Hematopoietic multipotent progenitor cell treated with erythropoietin and hydrocortisone succinate and interleukin-3 and kit ligand, for 15 days (in vitro differentiated cells): ENCODE measurements around the gene UBAP2L.
A peak's percentile ranks its signal among the peaks of the same experiment; 100 is the strongest.

Experiments used
- DNase-seq: peaks from one replicate; pipeline ENCODE4 v3.0.0-alpha.2; 2015; ENCODE audit warnings: low spot score

Gene UBAP2L, protein sequence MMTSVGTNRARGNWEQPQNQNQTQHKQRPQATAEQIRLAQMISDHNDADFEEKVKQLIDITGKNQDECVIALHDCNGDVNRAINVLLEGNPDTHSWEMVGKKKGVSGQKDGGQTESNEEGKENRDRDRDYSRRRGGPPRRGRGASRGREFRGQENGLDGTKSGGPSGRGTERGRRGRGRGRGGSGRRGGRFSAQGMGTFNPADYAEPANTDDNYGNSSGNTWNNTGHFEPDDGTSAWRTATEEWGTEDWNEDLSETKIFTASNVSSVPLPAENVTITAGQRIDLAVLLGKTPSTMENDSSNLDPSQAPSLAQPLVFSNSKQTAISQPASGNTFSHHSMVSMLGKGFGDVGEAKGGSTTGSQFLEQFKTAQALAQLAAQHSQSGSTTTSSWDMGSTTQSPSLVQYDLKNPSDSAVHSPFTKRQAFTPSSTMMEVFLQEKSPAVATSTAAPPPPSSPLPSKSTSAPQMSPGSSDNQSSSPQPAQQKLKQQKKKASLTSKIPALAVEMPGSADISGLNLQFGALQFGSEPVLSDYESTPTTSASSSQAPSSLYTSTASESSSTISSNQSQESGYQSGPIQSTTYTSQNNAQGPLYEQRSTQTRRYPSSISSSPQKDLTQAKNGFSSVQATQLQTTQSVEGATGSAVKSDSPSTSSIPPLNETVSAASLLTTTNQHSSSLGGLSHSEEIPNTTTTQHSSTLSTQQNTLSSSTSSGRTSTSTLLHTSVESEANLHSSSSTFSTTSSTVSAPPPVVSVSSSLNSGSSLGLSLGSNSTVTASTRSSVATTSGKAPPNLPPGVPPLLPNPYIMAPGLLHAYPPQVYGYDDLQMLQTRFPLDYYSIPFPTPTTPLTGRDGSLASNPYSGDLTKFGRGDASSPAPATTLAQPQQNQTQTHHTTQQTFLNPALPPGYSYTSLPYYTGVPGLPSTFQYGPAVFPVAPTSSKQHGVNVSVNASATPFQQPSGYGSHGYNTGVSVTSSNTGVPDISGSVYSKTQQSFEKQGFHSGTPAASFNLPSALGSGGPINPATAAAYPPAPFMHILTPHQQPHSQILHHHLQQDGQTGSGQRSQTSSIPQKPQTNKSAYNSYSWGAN

DNA sequence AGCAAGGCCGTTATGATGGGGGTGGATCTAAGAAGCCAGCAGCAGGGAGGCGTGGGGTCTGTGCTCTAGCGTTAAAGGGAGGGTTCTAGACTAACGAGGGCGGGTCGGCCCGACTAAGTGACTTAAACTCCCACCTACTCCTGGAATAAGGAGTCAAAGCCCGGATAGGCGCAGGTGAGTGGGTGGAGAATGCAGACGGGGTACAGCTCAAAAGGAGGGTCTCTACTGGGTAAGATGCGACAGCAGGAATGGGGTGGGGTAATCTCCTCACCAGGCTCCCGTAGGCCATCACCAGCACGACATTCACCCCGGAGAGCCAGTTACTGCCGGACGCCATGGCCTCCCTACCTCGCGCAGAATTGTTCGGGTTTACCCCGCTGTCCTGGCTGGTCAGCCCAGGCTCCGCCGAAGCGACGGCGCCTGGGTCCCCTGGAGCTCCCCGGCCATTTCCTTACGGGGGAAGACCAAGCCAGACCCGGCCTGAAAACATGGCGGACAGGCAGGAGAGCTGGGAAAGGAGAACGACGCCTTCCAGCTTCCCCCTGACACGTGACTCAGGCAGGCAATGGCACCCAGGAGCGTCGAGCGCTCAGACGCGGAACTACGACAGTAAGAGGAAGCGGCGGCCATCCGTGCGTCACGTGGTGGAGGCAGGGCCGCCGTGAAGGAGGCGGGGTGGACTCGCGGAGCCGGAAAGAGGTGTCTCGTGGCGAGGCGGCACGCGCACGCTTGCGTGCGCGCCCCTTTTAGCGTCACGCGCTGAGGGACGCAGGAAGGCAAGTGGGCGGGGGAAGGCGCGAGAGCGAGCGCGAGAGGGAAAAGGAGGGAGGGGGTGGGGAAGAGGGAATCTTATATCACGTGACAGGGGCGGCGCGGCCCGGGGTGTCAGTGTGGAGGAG lies at the start of gene UBAP2L:
TSS of gene UBAP2L (plus strand) at position 885 of the 899 bp plus-strand sequence. CDS start 4,169 bp downstream, outside the sequence.
- peak; percentile 99 for DNase-seq

GRCh38 chr1:154171223-154171583 lies 49.6 kb upstream of the UBAP2L start:
- no peak for DNase-seq

GRCh38 chr1:154171880-154172279 lies 48.9 kb upstream of the UBAP2L start:
- no peak for DNase-seq

DNA sequence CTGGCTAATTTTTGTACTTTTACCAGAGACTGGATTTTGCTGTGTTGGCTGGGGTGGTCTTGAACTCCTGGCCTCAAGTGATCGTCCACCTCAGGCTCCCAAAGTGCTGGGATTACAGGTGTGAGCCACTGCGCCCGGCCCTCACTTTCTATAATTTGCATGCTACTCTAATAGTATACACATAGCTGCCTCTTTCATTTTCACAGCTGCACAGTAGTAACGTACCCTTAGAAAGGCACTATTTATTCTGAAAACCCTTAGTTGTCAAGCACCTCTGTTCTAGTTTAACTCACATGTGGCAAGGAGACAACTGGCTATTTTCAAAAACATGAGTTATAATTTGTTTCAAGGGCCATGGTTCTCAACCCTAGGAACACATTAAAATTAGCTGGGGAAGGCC lies 46.1 kb upstream of the UBAP2L start:
- no peak for DNase-seq

GRCh38 chr1:154176337-154176736 lies 44.4 kb upstream of the UBAP2L start:
- DNase-seq: peak; percentile 61

DNA sequence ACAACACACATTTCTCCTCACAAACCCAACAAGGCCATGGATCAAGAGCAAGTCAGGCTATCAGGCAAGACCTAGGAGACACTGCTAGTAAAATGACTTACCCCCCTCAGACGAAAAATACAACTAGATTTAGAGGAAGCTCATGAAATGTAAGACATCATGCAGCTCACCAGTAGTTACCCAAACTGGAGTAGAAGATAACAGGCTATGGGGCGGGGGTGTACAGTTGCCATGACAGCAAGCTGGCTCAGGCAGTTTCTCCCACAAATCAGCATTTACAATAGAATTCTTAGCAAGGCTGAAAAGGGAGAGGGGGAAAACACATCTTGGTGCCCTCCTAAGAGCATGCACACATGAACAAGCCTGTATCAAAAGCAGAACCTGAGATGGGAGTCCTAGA lies 42.7 kb upstream of the UBAP2L start:
- peak; percentile 70 for DNase-seq

DNA sequence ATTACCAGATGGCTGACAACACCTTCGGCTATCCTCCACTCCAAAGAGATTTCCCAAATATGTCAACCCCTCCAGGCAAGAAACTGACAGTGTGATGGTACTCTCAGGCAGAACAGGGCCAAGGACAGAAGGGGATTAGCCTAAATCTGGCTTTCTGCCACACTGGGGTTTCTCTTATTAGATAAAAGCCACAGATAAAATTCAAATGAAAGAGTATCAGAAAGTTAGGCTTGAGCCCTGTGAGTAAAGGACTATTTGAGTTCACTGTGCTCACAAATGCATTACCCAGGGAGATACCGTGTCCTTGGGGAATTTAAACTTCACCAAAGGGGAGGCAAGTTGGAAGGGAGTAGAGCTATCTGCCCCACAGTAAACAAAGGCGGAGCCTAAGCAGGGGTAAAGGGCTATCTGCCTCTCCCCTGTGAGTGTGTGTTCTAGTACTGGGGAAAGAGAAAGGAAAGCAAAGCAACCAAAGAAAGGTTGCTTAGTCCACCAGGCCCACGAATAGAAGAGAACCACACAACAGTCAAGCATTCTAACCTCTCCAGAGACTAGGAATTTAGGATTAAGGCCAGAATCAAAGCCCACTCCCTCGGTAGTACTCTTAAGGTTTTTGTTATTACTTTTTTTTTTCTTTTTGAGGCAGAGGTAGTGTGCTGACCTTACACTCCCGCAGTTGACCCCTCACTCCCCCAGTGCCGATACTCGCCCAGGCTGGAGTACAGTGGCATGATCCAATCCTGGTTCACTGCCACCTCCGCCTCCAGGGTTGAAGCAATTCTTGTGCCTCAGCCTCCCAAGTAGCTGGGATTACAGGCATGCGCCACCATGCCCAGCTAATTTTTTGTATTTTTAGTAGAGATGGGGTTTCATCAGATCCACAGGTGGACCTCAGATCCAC lies 41.6 kb upstream of the UBAP2L start:
- DNase-seq: peak; percentile 60

DNA sequence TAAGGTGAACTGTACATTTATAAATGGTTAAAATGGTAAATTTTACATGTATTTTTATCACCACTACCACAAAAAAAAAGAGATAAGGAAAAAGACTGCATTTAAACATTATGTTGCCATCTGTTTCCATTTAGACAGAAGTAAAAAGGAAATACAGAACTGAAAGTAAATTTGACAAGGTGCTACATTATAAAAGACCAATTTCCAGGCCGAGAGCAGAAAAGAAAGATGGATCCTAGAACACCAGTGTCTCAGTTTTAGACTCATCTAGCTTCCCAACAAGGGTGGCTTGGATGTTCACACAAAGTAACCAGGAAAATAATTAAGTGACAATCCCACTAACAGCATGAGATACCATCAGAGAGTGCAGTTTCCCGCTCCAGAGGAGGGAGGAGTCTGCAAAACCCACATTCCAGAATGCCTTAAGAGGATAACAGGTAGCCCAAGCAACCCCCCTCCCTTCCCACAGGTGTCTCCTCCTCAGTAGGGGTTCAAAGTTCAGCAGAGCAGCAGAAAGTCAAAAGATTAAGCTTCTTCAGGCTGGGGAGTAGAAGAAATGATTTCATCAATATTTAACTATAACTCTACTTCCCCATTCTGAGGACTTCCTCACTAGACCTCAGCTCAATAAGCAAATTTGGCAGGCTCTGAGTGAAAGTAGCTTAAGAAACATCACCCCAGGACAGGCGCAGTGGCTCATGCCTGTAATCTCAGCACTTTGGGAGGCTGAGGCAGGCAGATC lies 40.6 kb upstream of the UBAP2L start:
- DNase-seq: no peak

DNA sequence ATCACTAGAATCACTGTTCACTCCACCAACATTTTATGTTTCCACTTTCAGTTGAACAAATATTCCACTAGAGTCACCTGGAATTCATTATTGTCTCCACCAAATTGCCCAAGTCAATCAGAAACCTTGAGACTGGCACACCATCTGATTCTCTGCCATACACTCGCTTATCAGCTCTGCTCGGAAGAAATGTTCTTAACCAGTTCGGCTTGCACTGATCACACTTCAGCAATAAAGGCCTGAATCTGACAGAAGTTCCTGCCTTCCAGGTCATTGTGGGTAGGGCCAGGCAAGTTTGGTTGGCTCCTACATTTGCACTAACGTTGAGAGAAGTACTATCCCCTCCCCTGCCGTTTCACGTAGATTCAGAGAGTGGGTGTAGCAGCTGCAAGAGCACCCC lies 38.8 kb upstream of the UBAP2L start:
- peak; percentile 37 for DNase-seq

GRCh38 chr1:154182344-154183045 lies 38.3 kb upstream of the UBAP2L start:
- DNase-seq: peak; percentile 38

DNA sequence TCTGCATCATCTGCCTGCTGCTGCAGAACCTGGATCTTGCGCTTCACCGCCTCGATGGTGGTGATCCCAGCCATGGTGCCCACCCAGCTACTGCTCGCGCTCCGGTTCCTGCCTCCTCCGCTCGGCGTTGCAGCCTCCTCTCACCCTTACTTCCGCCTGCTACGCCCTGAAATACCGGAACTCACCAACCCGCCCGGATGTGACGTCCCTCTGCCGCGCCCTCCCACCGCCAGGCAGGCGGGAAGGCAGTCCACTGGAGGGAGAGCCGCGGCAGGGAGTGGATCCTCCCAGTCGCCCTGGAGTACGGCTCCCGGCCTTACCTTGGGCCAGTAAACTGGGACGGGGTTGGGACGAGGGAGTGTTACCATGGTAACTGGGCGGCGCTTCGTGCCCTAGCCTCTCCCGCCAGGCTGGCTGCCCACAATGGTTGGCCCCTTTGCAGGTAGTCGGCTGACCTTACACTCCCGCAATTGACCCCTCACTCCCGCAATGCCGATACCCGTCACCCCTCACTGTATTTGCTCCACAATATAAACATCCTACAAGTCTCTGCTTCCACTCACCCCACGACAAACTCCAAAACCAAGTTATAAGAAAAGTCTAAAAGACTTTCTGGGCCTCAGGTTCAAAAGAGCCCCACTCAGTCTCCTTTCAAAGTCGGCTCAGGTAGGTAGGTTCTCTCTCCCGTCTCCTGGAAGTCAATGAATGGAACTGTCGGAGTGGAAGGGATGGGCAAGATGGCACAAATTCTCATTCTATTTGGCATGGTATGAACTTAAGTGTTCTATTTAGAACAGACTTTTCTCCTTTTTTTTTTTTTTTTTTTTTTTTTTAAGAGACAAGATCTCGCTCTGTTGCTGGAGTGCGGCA lies 37.5 kb upstream of the UBAP2L start:
- DNase-seq: peak; percentile 94

DNA sequence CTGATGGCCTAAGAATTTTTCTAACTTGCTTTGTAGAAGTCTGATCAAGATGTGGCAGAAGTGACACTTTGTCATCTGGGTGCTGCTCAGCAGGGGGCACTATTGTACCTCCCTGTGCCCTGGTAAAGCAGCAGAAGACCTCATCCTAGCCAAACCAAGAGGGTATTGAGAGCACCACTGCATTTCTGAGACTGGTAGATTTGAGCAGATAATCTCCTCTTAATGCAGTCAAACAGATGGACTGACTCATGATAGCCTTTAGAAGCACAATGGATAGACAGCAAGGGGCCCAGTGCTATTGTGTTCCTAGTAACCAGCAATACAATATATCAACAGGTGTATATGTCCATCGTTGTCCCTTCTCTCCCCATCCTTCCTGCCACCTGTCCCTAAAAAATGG lies 34.6 kb upstream of the UBAP2L start:
- peak; percentile 72 for DNase-seq

- no peak for DNase-seq
These were observed 33.8 kb upstream of the UBAP2L start for GRCh38 chr1:154186852-154187501.

GRCh38 chr1:154190550-154190949 lies 30.2 kb upstream of the UBAP2L start:
- no peak for DNase-seq

DNA sequence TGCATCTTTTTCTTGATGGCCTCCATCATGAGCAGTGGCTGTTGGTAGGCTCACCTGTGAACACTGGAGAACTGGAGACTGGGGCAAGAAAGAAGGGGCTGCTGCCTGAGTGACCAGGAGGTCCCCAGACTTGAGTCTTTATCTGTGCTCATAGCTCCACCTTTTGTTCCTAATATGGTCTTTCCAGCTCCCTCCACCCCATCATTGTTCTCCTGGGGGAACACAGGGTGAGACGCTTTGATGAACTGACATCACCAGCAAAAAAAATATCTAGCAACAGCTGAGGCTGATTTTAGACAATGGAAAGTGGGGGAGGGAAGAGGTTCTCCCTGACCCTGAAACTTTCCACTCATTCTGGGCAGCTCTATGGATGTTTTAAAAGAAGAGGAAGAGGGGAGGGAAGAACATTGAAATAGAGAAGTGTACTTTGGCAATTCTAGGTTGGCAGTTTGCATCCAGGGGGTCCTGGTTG lies 28.7 kb upstream of the UBAP2L start, which contains the start of gene TPM3:
TSS of gene TPM3 (minus strand) at position 111 of the 472 bp plus-strand sequence. CDS start at position 29, 82 bp downstream.
- no peak for DNase-seq

- DNase-seq: no peak
These were observed 28.3 kb upstream of the UBAP2L start for GRCh38 chr1:154192476-154192875.

DNA sequence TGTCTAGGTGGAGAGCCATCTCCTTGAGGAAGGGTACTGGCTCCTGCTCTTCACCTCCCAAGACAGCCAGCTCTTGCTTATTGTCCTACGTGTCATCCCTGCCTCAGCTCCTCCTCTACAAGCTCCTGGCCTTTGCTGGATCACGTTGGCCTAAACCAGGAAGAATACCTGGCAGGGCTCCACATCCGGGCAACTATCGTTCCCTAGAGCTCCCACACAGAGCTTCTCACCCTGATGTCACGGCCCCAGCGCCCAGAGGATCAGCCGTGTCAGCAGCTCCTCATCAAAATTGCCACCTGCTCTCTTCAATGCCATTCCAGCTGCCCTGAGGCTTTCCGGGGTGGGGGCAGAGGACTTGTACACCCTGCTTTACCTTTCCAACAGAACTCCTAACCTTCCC lies 26.9 kb upstream of the UBAP2L start:
- DNase-seq: no peak
